Nucleus accumbens (tissue), 56 donors: ENCODE measurements around the gene OR6C74.

Experiments
- DNase-seq, 56 donors: peaks; one replicate each; lab custom pipeline; 2025; lab: John Stamatoyannopoulos, UW

Gene OR6C74

DNA sequence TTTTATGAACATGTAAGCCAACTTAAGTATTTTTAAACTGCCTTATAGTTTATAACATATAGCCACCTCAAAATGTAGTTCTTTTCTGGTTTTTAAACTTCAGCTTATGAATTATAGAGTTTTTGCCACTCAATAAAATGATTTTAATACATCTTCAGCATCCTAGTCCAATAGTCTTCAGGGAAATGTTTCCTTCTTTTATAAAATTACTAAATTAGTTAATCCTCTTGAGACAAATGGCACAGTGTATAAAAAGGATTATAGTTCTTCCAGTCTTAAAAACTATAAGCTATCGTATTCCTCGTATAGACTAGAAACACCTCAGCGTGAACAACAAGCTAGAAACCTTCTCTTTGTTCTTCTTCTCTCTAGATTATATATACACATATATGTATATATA, at the start of gene OR6C74:
Gene OR6C74, plus strand, starts transcription at position 301 of the 400 bp plus-strand sequence. CDS start 2,679 bp downstream, outside the sequence.
- DNase-seq = no peak

DNA sequence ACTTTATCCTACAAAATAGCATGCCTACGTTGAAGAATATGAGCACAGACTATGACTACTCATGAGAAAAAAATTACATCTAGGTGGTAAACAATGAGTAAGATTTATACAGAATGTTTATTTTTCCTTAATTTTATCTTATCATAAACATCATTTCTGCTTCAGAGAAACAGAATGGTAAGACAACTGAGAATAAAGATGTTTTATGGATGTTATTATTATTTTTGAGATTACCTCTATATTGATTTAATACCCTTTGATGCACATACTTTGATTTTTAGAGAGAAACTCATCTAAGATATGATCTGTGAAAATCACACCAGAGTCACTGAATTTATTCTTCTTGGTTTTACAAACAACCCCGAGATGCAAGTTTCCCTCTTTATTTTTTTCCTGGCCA, 23.7 kb upstream of the OR6C74 start, which contains the start of gene OR10A7:
Gene OR10A7, plus strand, starts transcription at position 301 of the 400 bp plus-strand sequence. Its CDS starts 0 bp downstream, at position 301.
- DNase-seq = no peak

DNA sequence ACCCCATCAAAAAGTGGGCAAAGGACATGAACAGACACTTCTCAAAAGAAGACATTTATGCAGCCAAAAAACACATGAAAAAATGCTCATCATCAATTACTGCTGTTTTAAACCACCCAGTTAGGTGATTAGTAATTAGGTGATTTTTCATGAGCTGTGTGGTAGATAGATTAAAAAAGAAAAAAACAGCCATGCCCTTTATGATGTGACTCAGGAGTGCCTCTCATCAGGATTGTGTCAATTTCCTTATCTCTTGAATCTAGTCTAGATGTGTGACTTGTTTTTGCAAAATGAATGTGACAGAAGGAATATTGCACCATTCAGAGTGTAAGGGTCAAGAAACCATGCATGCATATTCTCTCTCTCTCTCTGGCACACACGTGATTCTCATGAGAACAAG, 17.9 kb upstream of the OR6C74 start:
- no peak for DNase-seq

DNA sequence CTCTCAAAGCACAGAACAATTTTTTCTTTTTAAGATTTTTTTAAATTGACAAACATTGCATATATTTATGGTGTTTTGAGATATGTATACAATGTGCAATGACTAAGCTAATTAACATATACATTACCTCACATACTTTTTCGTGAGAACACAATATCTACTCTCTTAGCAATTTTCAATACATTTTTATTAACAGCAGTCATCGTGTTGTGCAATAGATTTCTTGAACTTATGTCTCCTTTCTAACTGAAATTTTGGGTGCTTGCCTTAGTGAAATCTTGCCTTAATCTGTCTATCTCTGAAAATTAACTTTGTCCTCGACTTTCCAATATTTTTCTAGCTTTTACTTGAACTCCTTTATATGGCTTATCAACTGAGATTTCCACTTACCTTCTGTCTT, 16.8 kb upstream of the OR6C74 start:
- no peak for DNase-seq

DNA sequence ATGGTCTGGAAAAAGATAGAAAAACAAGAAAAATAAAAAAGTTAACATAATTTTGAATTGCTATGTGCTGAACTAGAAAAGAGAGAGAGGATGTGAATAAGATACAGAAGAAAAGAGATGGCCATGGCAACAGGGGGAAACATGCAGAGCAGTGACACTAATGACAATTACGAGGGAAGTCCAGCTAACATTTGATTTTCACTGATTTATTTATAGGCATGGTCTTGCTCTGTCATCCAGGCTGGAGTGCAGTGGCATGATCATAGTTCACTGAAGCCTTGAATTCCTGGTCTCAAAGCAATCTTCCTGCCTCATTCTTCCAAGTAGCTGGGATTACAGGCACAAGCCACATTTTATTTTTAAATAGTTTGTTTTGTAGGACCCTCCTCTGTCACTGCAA, 1.8 kb downstream of the OR6C74 start:
- no peak for DNase-seq

DNA sequence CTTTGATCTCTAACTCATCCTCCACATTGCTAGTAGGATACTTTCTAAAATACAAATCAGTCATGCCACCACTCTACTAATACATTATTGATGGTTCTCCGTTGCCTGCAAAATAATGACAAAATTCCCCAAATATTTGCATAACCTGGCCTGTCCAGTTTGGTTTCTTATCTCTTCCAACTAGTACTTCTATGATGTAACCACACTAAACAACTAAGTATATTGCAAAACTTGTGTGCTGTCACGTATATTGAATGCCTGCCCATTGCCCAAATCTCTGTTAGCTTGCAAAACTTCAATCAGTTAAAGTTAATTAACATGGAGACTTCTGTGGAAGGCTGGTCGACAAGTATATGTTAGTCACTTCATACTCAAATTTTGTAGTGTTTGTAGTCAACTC, 6.5 kb downstream of the OR6C74 start:
- DNase-seq = no peak

DNA sequence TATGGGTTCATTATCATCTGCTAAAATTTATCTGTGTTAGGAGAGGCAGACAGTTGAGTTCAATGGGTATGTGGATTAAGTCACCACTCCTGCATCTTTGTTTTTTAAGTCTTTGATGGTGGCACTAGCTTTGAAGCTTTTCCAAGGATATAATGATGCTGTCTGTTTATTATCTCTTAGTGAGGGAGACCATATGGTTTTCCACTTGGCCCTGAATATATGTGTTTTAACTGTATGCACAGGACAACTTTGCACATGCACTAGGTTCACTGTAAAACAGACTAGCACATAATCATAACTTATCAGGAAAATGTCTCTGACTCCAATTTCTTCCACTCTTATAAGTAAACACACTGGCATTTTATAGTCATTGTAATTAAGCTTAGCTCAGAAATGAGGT, 8.9 kb downstream of the OR6C74 start:
- no peak for DNase-seq

DNA sequence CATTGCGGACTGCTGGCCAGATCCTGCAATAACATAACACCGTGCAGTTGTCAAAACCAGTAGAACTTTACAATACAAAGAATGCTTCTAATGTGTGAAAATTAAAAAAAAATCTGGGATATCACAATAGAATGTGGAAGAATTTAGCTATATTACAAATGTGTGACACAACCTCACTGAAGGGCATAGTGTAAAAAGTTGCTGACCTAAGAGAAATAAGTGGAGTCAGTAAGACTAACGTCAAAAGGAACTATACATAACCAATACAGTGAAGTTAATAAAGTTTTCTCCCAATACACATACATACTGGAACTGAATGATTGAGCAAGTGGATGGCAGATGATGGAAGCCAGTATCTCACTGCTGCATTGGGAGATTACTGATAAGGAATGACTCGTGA, 12.4 kb downstream of the OR6C74 start:
- DNase-seq = no peak

DNA sequence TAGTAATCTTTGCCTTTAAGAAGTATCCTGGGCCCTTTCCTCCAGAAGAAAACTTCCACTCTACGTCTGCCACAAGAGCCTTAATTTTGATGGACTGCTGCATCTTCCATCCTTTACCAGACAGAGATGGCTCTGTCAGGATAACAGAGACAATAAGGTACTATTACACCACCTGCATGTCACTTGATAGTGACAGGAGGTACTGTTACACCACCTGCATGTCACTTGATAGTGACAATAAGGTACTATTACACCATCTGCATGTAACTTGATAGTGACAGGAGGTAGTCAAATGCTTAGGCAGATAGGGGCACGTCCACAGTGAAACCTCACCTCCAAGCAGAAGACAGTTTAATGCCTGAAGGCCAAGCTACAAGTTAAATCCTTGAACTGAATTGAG, 13.9 kb downstream of the OR6C74 start:
- no peak for DNase-seq

DNA sequence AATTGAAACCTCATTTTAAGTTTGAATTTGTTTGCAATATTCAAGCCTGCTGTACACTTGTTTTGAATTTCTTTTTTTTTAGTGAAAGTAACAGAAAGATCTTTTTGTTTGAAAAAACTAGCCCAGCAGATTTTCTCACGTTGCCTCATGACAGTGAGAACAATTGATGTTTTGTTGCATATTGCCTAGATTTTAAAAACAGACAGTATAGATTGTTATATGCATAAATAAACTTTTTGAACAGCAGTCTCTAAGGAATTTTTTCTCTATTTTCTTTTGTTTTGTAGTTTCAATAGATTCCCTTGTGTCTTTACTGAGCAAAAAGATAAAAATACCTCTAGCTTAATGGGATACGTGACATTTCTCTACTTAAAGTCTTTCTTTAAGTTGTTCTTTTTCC, 36.6 kb downstream of the OR6C74 start:
- no peak for DNase-seq

DNA sequence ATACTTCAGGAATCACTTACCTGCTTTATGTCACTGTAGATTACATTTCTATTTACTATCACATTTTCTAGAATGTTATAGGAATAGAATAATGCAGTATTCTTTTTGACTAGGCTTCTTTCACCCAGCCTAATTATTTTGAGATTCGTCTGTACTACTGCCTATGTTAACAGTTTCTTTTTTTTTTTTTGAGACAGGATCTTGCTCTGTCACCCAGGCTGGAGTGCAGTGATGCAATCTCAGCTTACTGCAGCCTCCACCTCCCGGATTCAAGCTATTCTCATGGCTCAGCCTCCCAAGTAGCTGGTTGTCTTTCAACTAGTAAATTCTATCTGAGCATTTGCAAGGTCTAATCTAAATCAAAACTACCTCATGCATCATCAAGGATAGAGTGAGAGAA, 45.6 kb downstream of the OR6C74 start:
- DNase-seq = no peak
